Naive thymus-derived CD4-positive, alpha-beta T cell (primary cell): Measurements from ENCODE around the gene GRIK2. TPM values are rescaled to one million over a fixed set of nuclear protein-coding genes. Genes with fewer than 3 reads are reported as not detected.
"Not testable (repeated sequence)": the region's sequence is repeated elsewhere in the genome, so short reads cannot be mapped to it uniquely, and the experiment has no call there.

Experiments
- ATAC-seq: fragments of 150-1000 bp; cut with Tn5 transposase; 2 replicates; pipeline ENCODE4 v1.10.0; 2021; ENCODE audit warnings: mild to moderate bottlenecking, moderate library complexity
- CTCF ChIA-PET: fragments of 350-600 bp; sonication (Branson Sonifier 250); formaldehyde crosslinking; loops from one replicate; lab custom pipeline; 2021; ENCODE audit warnings: antibody characterized with exemption; lab: Charles Lee
- POLR2A ChIA-PET: fragments of 350-600 bp; sonication (Branson Sonifier 250); formaldehyde crosslinking; loops from one replicate; lab custom pipeline; 2021; ENCODE audit warnings: antibody characterized with exemption, inconsistent platforms; lab: Charles Lee
- DNase-seq, 9 donors: peaks; one replicate each; pipeline versions ENCODE4 v3.0.0 to v3.0.0-alpha.2; 2020 to 2022; ENCODE audit warnings: mixed read lengths in 1 of 9
- H3K27ac ChIP-seq: one replicate; pipeline ENCODE4 v1.7.0; 2013; ENCODE audit warnings: mild to moderate bottlenecking, low read depth, low read length, moderate library complexity
- H3K27me3 ChIP-seq, 2 donors: one replicate each; pipeline ENCODE4 v1.7.0; 2013; ENCODE audit warnings: low read length in 2 of 2, mild to moderate bottlenecking in 2 of 2, moderate library complexity in 2 of 2; ENCODE audit not compliant: control insufficient read depth in 2 of 2, insufficient read depth in 2 of 2
- H3K36me3 ChIP-seq, 3 experiments: 1 replicate in 2 of 3; 2 replicates in 1 of 3; pipeline ENCODE4 v1.7.0; 2013; ENCODE audit warnings: low read length in 3 of 3, mild to moderate bottlenecking in 3 of 3, moderate library complexity in 1 of 3; ENCODE audit not compliant: insufficient read depth in 3 of 3, control insufficient read depth in 2 of 3
- H3K4me1 ChIP-seq, 2 donors: one replicate each; pipeline ENCODE4 v1.7.0; 2013; ENCODE audit warnings: low read length in 2 of 2, mild to moderate bottlenecking in 2 of 2, moderate library complexity in 1 of 2; ENCODE audit not compliant: control insufficient read depth in 2 of 2, insufficient read depth in 2 of 2
- H3K4me3 ChIP-seq: 2 replicates; pipeline ENCODE4 v1.7.0; 2013; ENCODE audit warnings: mild to moderate bottlenecking, low read length
- H3K9me3 ChIP-seq, 3 experiments: 1 replicate in 2 of 3; 2 replicates in 1 of 3; pipeline ENCODE4 v1.7.0; 2013; ENCODE audit warnings: low read length in 3 of 3; ENCODE audit not compliant: control insufficient read depth in 2 of 3
- H3K27ac Mint-ChIP-seq, 9 donors: one replicate each; pipeline ENCODE4 v1.8.0; 2020 to 2022; ENCODE audit warnings: mixed read lengths in 9 of 9, mild to moderate bottlenecking in 8 of 9, moderate library complexity in 5 of 9, inconsistent platforms in 2 of 9
- H3K27me3 Mint-ChIP-seq, 5 donors: one replicate each; pipeline ENCODE4 v1.8.0; 2021 to 2022; ENCODE audit warnings: mixed read lengths in 5 of 5, mild to moderate bottlenecking in 1 of 5
- H3K36me3 Mint-ChIP-seq, 5 donors: one replicate each; pipeline ENCODE4 v1.8.0; 2020 to 2022; ENCODE audit warnings: mixed read lengths in 5 of 5, mild to moderate bottlenecking in 3 of 5, inconsistent platforms in 1 of 5
- H3K4me1 Mint-ChIP-seq, 7 donors: one replicate each; pipeline ENCODE4 v1.8.0; 2020 to 2022; ENCODE audit warnings: mixed read lengths in 7 of 7, mild to moderate bottlenecking in 3 of 7, inconsistent platforms in 1 of 7
- H3K4me3 Mint-ChIP-seq, 10 donors: one replicate each; pipeline ENCODE4 v1.8.0; 2020 to 2022; ENCODE audit warnings: mild to moderate bottlenecking in 10 of 10, mixed read lengths in 10 of 10, moderate library complexity in 6 of 10, inconsistent platforms in 2 of 10
- H3K9me3 Mint-ChIP-seq, 11 donors: one replicate each; pipeline ENCODE4 v1.8.0; 2020 to 2022; ENCODE audit warnings: mixed read lengths in 11 of 11, mild to moderate bottlenecking in 4 of 11, inconsistent platforms in 1 of 11, moderate library complexity in 1 of 11
- intact Hi-C, 2 donors: fragments of 100-400 bp; cut with micrococcal nuclease; formaldehyde crosslinking; loops; one replicate each; pipeline ENCODE4 v1.15.1; 2023
- polyA plus RNA-seq, 2 donors: library from polyadenylated mRNA; unstranded; fragments of 300-500 nt; fragmentation: Illumina TruSeq; gene quantifications; one replicate each; pipeline ENCODE4 v1.2.3, GENCODE V29; 2021
- total RNA-seq, 6 experiments: library from RNA in 5 of 6; stranded (reverse) in 5 of 6; gene quantifications; 1 replicate in 5 of 6; 2 replicates in 1 of 6; pipeline ENCODE4 v1.2.3 and lab custom pipeline; 2021 to 2026

GRIK2 gene
- total and polyA plus RNA-seq, 7 experiments from 2014 or later, result 0.16 to 0.22 TPM; not detected in 5

GRCh38 chr6:101379926-101380325 lies 13.6 kb upstream of the GRIK2 start:
- POLR2A ChIA-PET, result no interaction called here
- Mint-ChIP-seq H3K27me3 (peaks cover 0 to 10% (median 0%) of the 10 kb centered on the region in 5 donors), H3K36me3 (no peaks in the 10 kb centered on the region), H3K27ac (no peak overlapping the region), H3K9me3 (peaks cover 0 to 14% (median 2%) of the 10 kb centered on the region in 11 donors), H3K4me3 (no peak overlapping the region), H3K4me1 (no peaks in the 10 kb centered on the region)
- Histone ChIP-seq H3K27ac (no peak overlapping the region), H3K36me3 (no peaks in the 10 kb centered on the region), H3K4me3 (no peak overlapping the region), H3K4me1 (no peaks in the 10 kb centered on the region), H3K9me3 (no peaks in the 10 kb centered on the region), H3K27me3 (no peaks in the 10 kb centered on the region)
- DNase-seq, result no peak
- CTCF ChIA-PET, result no interaction called here
- intact Hi-C loops, result no loop called here
- ATAC-seq, result no peak

- peaks cover 0 to 10% (median 0%) of the 10 kb centered on the region in 5 donors for H3K27me3 Mint-ChIP-seq
- intact Hi-C loops, result no loop called here
- no peaks in the 10 kb centered on the region for H3K4me1 Mint-ChIP-seq
- H3K36me3 Mint-ChIP-seq, result no peaks in the 10 kb centered on the region
- H3K27ac Mint-ChIP-seq, result no peak overlapping the region
- H3K36me3 ChIP-seq, result no peaks in the 10 kb centered on the region
- H3K27ac ChIP-seq, result no peak overlapping the region
- DNase-seq, result no peak
- no peaks in the 10 kb centered on the region for H3K27me3 ChIP-seq
- no peaks in the 10 kb centered on the region for H3K4me1 ChIP-seq
- no peak overlapping the region for H3K4me3 Mint-ChIP-seq
- H3K9me3 Mint-ChIP-seq, result peaks cover 0 to 14% (median 2%) of the 10 kb centered on the region in 11 donors
- no peak for ATAC-seq
- ChIA-PET CTCF (interaction anchor here (0.6 kb wide), 1 partner anchor 106 kb away, joined by 3 read pairs; no protein-coding TSS in a partner anchor), POLR2A (no interaction called here)
- no peaks in the 10 kb centered on the region for H3K9me3 ChIP-seq
- H3K4me3 ChIP-seq, result no peak overlapping the region
Measured at GRCh38 chr6:101380897-101381630, 12.4 kb upstream of the GRIK2 start.

GRCh38 chr6:101383747-101384146 lies 9.8 kb upstream of the GRIK2 start:
- H3K27me3 Mint-ChIP-seq, H3K4me3 Mint-ChIP-seq, H3K27ac ChIP-seq, H3K9me3 ChIP-seq, H3K4me1 ChIP-seq, intact Hi-C loops, H3K36me3 Mint-ChIP-seq, POLR2A ChIA-PET, H3K9me3 Mint-ChIP-seq, DNase-seq, H3K36me3 ChIP-seq, CTCF ChIA-PET, H3K4me1 Mint-ChIP-seq, ATAC-seq, H3K27me3 ChIP-seq, H3K27ac Mint-ChIP-seq, H3K4me3 ChIP-seq: not testable (repeated sequence)

- peaks cover 11 to 18% (median 16%) of the 10 kb centered on the region in 5 donors for H3K27me3 Mint-ChIP-seq
- no peaks in the 10 kb centered on the region for H3K36me3 Mint-ChIP-seq
- intact Hi-C loops, result no loop called here
- Histone ChIP-seq H3K4me1 (no peaks in the 10 kb centered on the region), H3K4me3 (no peak overlapping the region), H3K9me3 (no peaks in the 10 kb centered on the region), H3K27ac (no peak overlapping the region), H3K27me3 (no peaks in the 10 kb centered on the region), H3K36me3 (no peaks in the 10 kb centered on the region)
- POLR2A ChIA-PET, result no interaction called here
- H3K4me3 Mint-ChIP-seq, result no peak overlapping the region
- no peaks in the 10 kb centered on the region for H3K4me1 Mint-ChIP-seq
- H3K27ac Mint-ChIP-seq, result no peak overlapping the region
- CTCF ChIA-PET, result no interaction called here
- ATAC-seq (no peak), DNase-seq (no peak)
- peaks cover 0 to 15% (median 4%) of the 10 kb centered on the region in 11 donors for H3K9me3 Mint-ChIP-seq
Measured at GRCh38 chr6:101386982-101387381, 6.5 kb upstream of the GRIK2 start.

GRCh38 chr6:101391772-101392585 lies 1.5 kb upstream of the GRIK2 start:
- no peaks in the 10 kb centered on the region for H3K9me3 ChIP-seq
- CTCF ChIA-PET, result no interaction called here
- Mint-ChIP-seq H3K27me3 (peaks cover 37 to 56% (median 42%) of the 10 kb centered on the region in 5 donors), H3K4me1 (peaks cover 0 to 5% (median 0%) of the 10 kb centered on the region in 7 donors), H3K27ac (no peak overlapping the region), H3K36me3 (peaks cover 0 to 8% (median 0%) of the 10 kb centered on the region in 5 donors), H3K4me3 (no peak overlapping the region), H3K9me3 (peaks cover 0 to 16% (median 6%) of the 10 kb centered on the region in 11 donors)
- H3K27me3 ChIP-seq, result peaks cover 0 to 3% of the 10 kb centered on the region in 2 donors
- POLR2A ChIA-PET, result no interaction called here
- no peaks in the 10 kb centered on the region for H3K36me3 ChIP-seq
- H3K4me3 ChIP-seq, result no peak overlapping the region
- DNase-seq, result no peak
- ATAC-seq, result no peak
- H3K27ac ChIP-seq, result no peak overlapping the region
- H3K4me1 ChIP-seq, result no peaks in the 10 kb centered on the region
- intact Hi-C loops, result no loop called here

- Mint-ChIP-seq H3K4me3 (no peak overlapping the region), H3K4me1 (peaks cover 0 to 5% (median 0%) of the 10 kb centered on the region in 7 donors), H3K27me3 (peaks cover 37 to 59% (median 42%) of the 10 kb centered on the region in 5 donors), H3K36me3 (peaks cover 0 to 8% (median 0%) of the 10 kb centered on the region in 5 donors), H3K27ac (no peak overlapping the region), H3K9me3 (peaks cover 0 to 16% (median 6%) of the 10 kb centered on the region in 11 donors)
- no peak overlapping the region for H3K4me3 ChIP-seq
- ChIA-PET POLR2A (no interaction called here), CTCF (no interaction called here)
- peaks cover 0 to 3% of the 10 kb centered on the region in 2 donors for H3K27me3 ChIP-seq
- no peak for ATAC-seq
- no peak for DNase-seq
- intact Hi-C loops, result no loop called here
- no peaks in the 10 kb centered on the region for H3K9me3 ChIP-seq
- no peaks in the 10 kb centered on the region for H3K36me3 ChIP-seq
- H3K4me1 ChIP-seq, result no peaks in the 10 kb centered on the region
- no peak overlapping the region for H3K27ac ChIP-seq
Measured at GRCh38 chr6:101392586-101393230, 800 bp upstream of the GRIK2 start.
